ENCODE results near the gene UGT1A5.
"Not testable (repeated sequence)": the region's sequence is repeated elsewhere in the genome, so short reads cannot be mapped to it uniquely, and the experiment has no call there.

Gene UGT1A5

DNA sequence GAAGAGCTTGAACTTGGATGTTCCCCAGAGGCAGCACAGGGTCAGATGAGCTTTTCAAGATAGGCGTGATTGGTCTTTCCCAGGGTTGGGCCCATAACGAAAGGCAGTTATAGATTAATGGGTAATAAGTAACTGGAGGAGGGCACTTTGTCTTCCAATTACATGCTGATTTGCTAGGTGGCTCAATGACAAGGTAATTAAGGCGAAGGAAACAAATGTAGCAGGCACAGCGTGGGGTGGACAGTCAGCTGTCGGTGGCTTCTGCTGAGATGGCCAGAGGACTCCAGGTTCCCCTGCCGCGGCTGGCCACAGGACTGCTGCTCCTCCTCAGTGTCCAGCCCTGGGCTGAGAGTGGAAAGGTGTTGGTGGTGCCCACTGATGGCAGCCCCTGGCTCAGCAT is 5.8 kb downstream of the UGT1A5 start, which contains the start of gene UGT1A4:
Gene UGT1A4, plus strand, starts transcription at position 185 of the 400 bp plus-strand sequence. Its CDS starts 85 bp downstream, at position 270.
- no peak for DNase-seq
- TF ChIP-seq, protein P1, sequence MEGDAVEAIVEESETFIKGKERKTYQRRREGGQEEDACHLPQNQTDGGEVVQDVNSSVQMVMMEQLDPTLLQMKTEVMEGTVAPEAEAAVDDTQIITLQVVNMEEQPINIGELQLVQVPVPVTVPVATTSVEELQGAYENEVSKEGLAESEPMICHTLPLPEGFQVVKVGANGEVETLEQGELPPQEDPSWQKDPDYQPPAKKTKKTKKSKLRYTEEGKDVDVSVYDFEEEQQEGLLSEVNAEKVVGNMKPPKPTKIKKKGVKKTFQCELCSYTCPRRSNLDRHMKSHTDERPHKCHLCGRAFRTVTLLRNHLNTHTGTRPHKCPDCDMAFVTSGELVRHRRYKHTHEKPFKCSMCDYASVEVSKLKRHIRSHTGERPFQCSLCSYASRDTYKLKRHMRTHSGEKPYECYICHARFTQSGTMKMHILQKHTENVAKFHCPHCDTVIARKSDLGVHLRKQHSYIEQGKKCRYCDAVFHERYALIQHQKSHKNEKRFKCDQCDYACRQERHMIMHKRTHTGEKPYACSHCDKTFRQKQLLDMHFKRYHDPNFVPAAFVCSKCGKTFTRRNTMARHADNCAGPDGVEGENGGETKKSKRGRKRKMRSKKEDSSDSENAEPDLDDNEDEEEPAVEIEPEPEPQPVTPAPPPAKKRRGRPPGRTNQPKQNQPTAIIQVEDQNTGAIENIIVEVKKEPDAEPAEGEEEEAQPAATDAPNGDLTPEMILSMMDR (IDR thresholded peaks at IDR 0.05; ENCODE audit: low read depth, low read length, missing control alignments), result no peak
- no peak within 1 kb of the TSS for H3K4me3 ChIP-seq (ENCODE audit: low read depth, low read length)
- no peaks in the 10 kb centered on the region for H3K27me3 ChIP-seq (replicated peaks)
- in situ Hi-C loops (cut with HindIII; ENCODE audit: low pct_ligation_motif_present, low sequenced_read_pairs), result no loop called here
- no peak within 1 kb of the TSS for H3K27ac ChIP-seq
- H3K36me3 ChIP-seq (replicated peaks), result no peaks in the 10 kb centered on the region

DNA sequence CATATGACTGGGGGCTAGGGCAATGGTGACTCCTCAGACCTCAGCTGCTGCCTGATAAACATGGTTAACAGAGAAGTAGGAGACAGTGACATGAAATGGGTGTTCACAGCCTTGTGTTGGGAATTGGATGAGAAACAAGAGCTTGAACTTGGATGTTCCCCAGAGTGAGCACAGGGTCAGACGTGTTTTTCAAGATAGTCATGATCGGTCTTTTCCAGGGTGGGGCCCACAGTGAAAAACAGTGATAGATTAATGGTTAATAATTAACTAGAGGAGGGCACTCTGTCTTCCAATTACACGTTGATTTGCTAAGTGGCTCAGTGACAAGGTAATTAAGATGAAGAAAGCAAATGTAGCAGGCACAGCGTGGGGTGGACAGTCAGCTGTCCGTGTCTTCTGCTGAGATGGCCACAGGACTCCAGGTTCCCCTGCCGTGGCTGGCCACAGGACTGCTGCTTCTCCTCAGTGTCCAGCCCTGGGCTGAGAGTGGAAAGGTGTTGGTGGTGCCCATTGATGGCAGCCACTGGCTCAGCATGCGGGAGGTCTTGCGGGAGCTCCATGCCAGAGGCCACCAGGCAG is 16.1 kb downstream of the UGT1A5 start, which contains the start of gene UGT1A3:
Gene UGT1A3, plus strand, starts transcription at position 320 of the 579 bp plus-strand sequence. Its CDS starts 85 bp downstream, at position 405.
- no peaks in the 10 kb centered on the region for H3K36me3 ChIP-seq (replicated peaks)
- H3K27me3 ChIP-seq (replicated peaks), result no peaks in the 10 kb centered on the region
- no peak for DNase-seq
- no peak within 1 kb of the TSS for H3K4me3 ChIP-seq (ENCODE audit: low read depth, low read length)
- H3K27ac ChIP-seq, result no peak within 1 kb of the TSS
- in situ Hi-C loops (cut with HindIII; ENCODE audit: low pct_ligation_motif_present, low sequenced_read_pairs), result no loop called here
- TF ChIP-seq, protein P1 (IDR thresholded peaks at IDR 0.05; ENCODE audit: low read depth, low read length, missing control alignments), result no peak

DNA sequence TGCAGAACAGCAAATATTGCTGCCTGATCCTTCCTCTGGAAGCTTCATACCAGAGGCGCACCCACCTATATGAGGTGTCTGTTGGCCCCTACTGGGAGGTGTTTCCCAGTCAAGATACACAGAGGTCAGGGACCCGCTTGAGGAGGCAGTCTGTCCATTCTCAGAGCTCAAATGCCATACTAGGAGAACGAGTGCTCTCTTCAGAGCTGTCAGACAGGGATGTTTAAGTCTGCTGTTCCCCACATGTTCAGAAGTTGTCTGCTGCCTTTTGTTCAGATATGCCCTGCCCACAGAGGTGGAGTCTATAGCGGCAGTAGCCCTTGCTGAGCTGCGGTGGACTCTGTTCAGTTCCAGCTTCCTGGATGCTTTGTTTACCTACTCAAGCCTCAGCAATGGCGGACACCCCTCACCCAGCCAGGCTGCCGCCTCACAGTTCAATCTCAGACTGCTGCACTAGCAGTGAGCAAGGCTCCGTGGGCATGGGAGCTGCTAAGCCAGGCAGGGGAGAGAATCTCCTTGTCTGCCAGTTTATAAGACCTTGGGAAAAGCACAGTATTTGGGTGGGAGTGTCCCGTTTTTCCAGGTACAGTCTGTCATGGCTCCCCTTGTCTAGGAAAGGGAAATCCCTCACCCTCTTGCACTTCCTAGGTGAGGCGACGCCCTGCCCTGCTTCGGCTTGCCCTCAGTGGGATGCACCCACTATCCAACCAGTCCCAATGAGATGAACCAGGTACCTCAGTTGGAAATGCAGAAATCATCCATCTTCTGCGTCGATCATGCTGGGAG is 24.4 kb downstream of the UGT1A5 start:
- H3K27ac ChIP-seq; in situ Hi-C loops (cut with HindIII; ENCODE audit: low pct_ligation_motif_present, low sequenced_read_pairs); DNase-seq; H3K27me3 ChIP-seq (replicated peaks); H3K36me3 ChIP-seq (replicated peaks); H3K4me3 ChIP-seq (ENCODE audit: low read depth, low read length): not testable (repeated sequence)

DNA sequence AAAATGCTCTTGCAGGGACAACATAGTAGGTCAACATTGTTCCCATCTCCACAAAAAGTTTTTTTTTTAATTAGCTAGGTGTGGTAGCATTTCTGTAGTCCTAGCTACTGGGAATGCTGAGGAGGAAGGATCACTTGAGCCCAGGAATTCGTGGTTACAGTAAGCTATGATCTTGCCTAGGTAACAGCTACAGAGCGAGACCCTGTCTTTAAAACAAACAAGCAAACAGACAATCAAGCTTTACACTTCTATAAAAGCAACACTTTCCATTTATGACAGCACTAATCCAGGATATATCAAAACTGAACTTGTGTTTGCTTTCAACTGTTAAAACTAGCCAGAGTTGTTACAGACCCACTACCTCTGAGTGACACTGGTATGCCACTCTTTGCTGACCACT is 28.2 kb downstream of the UGT1A5 start:
- no peaks in the 10 kb centered on the region for H3K27me3 ChIP-seq (replicated peaks)
- DNase-seq, result no peak
- H3K36me3 ChIP-seq (replicated peaks), result no peaks in the 10 kb centered on the region
- H3K4me3 ChIP-seq (ENCODE audit: low read depth, low read length), result no peak overlapping the region
- TF ChIP-seq, protein P1 (IDR thresholded peaks at IDR 0.05; ENCODE audit: low read depth, low read length, missing control alignments), result no peak
- H3K27ac ChIP-seq, result no peak overlapping the region
- in situ Hi-C loops (cut with HindIII; ENCODE audit: low pct_ligation_motif_present, low sequenced_read_pairs), result no loop called here

DNA sequence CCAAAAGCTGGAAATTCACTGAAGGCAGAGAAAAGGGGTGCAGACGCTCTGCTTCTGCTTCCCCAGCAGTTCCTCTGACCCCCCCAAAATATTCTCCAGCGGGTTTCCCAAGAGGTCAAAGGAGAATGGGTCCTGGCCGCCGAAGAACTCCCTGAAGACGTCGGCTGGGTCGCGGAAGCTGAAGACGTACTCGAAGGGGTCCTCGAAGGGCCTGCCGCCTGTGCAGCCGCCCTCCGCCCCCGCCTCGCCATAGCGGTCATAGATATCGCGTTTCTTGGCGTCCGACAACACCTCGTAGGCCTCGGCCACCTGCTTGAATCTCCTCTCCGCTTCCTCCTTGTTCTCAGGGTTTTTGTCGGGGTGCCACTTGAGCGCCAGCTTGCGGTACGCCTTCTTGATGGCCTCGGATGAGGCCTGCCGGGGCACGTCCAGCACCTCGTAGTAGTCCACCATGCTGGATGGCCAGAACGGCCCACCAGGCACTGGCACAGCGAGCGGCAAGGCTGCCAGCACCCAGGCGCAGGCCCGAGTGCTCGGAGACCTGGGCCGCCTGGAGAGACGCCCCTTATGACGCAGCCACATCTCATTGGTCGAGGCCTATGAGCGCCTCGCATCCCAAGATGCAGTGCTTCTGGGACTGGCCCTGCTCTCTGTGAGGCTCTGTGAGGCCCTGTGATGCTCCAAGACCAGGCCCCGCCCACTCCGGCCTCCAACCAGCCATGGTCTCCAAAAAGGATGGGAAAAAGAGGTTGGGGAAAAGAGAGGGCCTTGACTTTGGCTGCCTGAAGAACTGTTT is 31.0 kb downstream of the UGT1A5 start:
- TF ChIP-seq, protein P1 (IDR thresholded peaks at IDR 0.05; ENCODE audit: low read depth, low read length, missing control alignments), result no peak
- in situ Hi-C loops (cut with HindIII; ENCODE audit: low pct_ligation_motif_present, low sequenced_read_pairs), result no loop called here
- no peaks in the 10 kb centered on the region for H3K36me3 ChIP-seq (replicated peaks)
- H3K4me3 ChIP-seq (ENCODE audit: low read depth, low read length), result no peak overlapping the region
- H3K27ac ChIP-seq, result no peak overlapping the region
- DNase-seq, result no peak
- H3K27me3 ChIP-seq (replicated peaks), result no peaks in the 10 kb centered on the region

All from brain microvascular endothelial cell (primary cell).